Astrocyte (in vitro differentiated cells and primary cell): ENCODE measurements around the gene ATAD5. TPM values are rescaled to one million over a fixed set of nuclear protein-coding genes. Genes with fewer than 3 reads are reported as not detected.
A peak's percentile ranks its signal among the peaks of the same experiment; 100 is the strongest.

Experiments used
- DNase-seq: peaks from one replicate; pipeline ENCODE4 v3.0.0-alpha.2; 2010; ENCODE audit warnings: low read depth
- FAIRE-seq: peaks from 2 replicates; lab custom pipeline; 2011; peaks lifted over from hg19 to GRCh38; lab: Jason Lieb, UNC
- H2AFZ ChIP-seq: 2 replicates; pipeline ENCODE4 v1.6.0; 2012; ENCODE audit warnings: low read depth, low read length, inconsistent platforms
- H3K27ac ChIP-seq: 2 replicates; pipeline ENCODE4 v1.5.1; 2011; ENCODE audit warnings: low read depth, low read length, inconsistent platforms
- H3K27me3 ChIP-seq: 2 replicates; pipeline ENCODE4 v1.6.0; 2011; ENCODE audit warnings: low read length, inconsistent platforms; ENCODE audit not compliant: insufficient read depth
- H3K36me3 ChIP-seq: 2 replicates; pipeline ENCODE4 v1.5.1; 2011; ENCODE audit warnings: low read length, inconsistent platforms; ENCODE audit not compliant: insufficient read depth
- H3K4me1 ChIP-seq: 2 replicates; pipeline ENCODE4 v1.5.1; 2011; ENCODE audit warnings: low read length, inconsistent platforms; ENCODE audit not compliant: insufficient read depth
- H3K4me2 ChIP-seq: 2 replicates; pipeline ENCODE4 v1.6.0; 2012; ENCODE audit warnings: low read length, inconsistent platforms
- H3K4me3 ChIP-seq: 2 replicates; pipeline ENCODE4 v1.5.1; 2011; ENCODE audit warnings: low read depth, mild to moderate bottlenecking, low read length, inconsistent platforms; ENCODE audit not compliant: insufficient read depth
- H3K79me2 ChIP-seq: 2 replicates; pipeline ENCODE4 v1.6.0; 2012; ENCODE audit warnings: mild to moderate bottlenecking, low read length, inconsistent platforms; ENCODE audit not compliant: insufficient read depth
- H3K9ac ChIP-seq: 2 replicates; pipeline ENCODE4 v1.6.0; 2012; ENCODE audit warnings: mild to moderate bottlenecking, low read length, inconsistent platforms
- H3K9me3 ChIP-seq: 2 replicates; pipeline ENCODE4 v1.5.1; 2012; ENCODE audit warnings: low read depth, mild to moderate bottlenecking, low read length, inconsistent platforms; ENCODE audit not compliant: insufficient read depth
- H4K20me1 ChIP-seq: 2 replicates; pipeline ENCODE4 v1.6.0; 2012; ENCODE audit warnings: low read length, inconsistent platforms; ENCODE audit not compliant: insufficient read depth
- H3K27ac Mint-ChIP-seq: one replicate; pipeline ENCODE4 v1.8.0; 2021; ENCODE audit warnings: mild to moderate bottlenecking, mixed read lengths; ENCODE audit not compliant: unreplicated experiment
- H3K27me3 Mint-ChIP-seq: one replicate; pipeline ENCODE4 v1.8.0; 2021; ENCODE audit warnings: low read depth, mixed read lengths; ENCODE audit not compliant: unreplicated experiment
- H3K36me3 Mint-ChIP-seq: one replicate; pipeline ENCODE4 v1.8.0; 2021; ENCODE audit warnings: low read depth, mixed read lengths; ENCODE audit not compliant: unreplicated experiment
- H3K4me1 Mint-ChIP-seq: one replicate; pipeline ENCODE4 v1.8.0; 2021; ENCODE audit warnings: low read depth, mixed read lengths; ENCODE audit not compliant: unreplicated experiment
- H3K4me3 Mint-ChIP-seq: one replicate; pipeline ENCODE4 v1.8.0; 2021; ENCODE audit warnings: mild to moderate bottlenecking, moderate library complexity, mixed read lengths; ENCODE audit not compliant: unreplicated experiment
- H3K9me3 Mint-ChIP-seq: one replicate; pipeline ENCODE4 v1.8.0; 2021; ENCODE audit warnings: mild to moderate bottlenecking, mixed read lengths; ENCODE audit not compliant: unreplicated experiment
- CTCF ChIP-seq: IDR thresholded peaks from 2 replicates; pipeline ENCODE4 v1.5.1; 2011; ENCODE audit warnings: low read depth, mild to moderate bottlenecking, inconsistent platforms, low read length, moderate library complexity; ENCODE audit not compliant: insufficient read depth
- EZH2 ChIP-seq: IDR thresholded peaks from 2 replicates; pipeline ENCODE4 v1.6.1; 2012; ENCODE audit warnings: mild to moderate bottlenecking, low read length, inconsistent platforms; ENCODE audit not compliant: insufficient read depth
- total RNA-seq: library from RNA; stranded (reverse); gene quantifications from 2 replicates; pipeline ENCODE4 v1.2.1, GENCODE V29; 2021

The ATAD5 gene
- total RNA-seq, 1 donor from 2014 or later: 2.6 TPM

GRCh38 chr17:30829022-30829421, 2.7 kb upstream of the ATAD5 start:
- Mint-ChIP-seq H3K27me3 (no peaks in the 10 kb centered on the region), H3K4me3 (no peak overlapping the region), H3K27ac (no peak overlapping the region), H3K36me3 (no peaks in the 10 kb centered on the region), H3K9me3 (no peaks in the 10 kb centered on the region), H3K4me1 (peaks cover 9% of the 10 kb centered on the region)
- Histone ChIP-seq H2AFZ (no peak overlapping the region), H3K27ac (no peak overlapping the region), H4K20me1 (no peaks in the 10 kb centered on the region), H3K4me2 (no peak overlapping the region), H3K9me3 (no peaks in the 10 kb centered on the region), H3K36me3 (no peaks in the 10 kb centered on the region), H3K9ac (no peak overlapping the region), H3K27me3 (no peaks in the 10 kb centered on the region), H3K4me3 (no peak overlapping the region), H3K79me2 (peaks cover 22% of the 10 kb centered on the region), H3K4me1 (peaks cover 5% of the 10 kb centered on the region)
- FAIRE-seq (no peak), DNase-seq (no peak)
- TF ChIP-seq EZH2 (no peak), CTCF (no peak)

GRCh38 chr17:30831257-30831656, 509 bp upstream of the ATAD5 start:
- Histone ChIP-seq H3K79me2 (peaks cover 30% of the 10 kb centered on the region), H3K4me2 (peak overlapping the region; percentile 95), H3K36me3 (no peaks in the 10 kb centered on the region), H3K4me3 (peak overlapping the region; percentile 94), H3K9ac (peak overlapping the region; percentile 94), H3K9me3 (no peaks in the 10 kb centered on the region), H3K4me1 (peaks cover 5% of the 10 kb centered on the region), H2AFZ (peak overlapping the region; percentile 97), H4K20me1 (no peaks in the 10 kb centered on the region), H3K27ac (peak overlapping the region; percentile 74), H3K27me3 (no peaks in the 10 kb centered on the region)
- Mint-ChIP-seq H3K9me3 (no peaks in the 10 kb centered on the region), H3K36me3 (no peaks in the 10 kb centered on the region), H3K27me3 (no peaks in the 10 kb centered on the region), H3K27ac (peak overlapping the region; percentile 75), H3K4me1 (peaks cover 9% of the 10 kb centered on the region), H3K4me3 (peak overlapping the region; percentile 97)
- FAIRE-seq: no peak
- no peak for DNase-seq
- TF ChIP-seq CTCF: no peak
- TF ChIP-seq EZH2: no peak

- FAIRE-seq (no peak), DNase-seq (no peak)
- H3K36me3 ChIP-seq: no peaks in the 10 kb centered on the region
- H3K9me3 ChIP-seq: no peaks in the 10 kb centered on the region
- Mint-ChIP-seq H3K27me3 (no peaks in the 10 kb centered on the region), H3K9me3 (no peaks in the 10 kb centered on the region), H3K36me3 (peaks cover 3% of the 10 kb centered on the region), H3K27ac (peak overlapping the region; percentile 56), H3K4me1 (peaks cover 9% of the 10 kb centered on the region), H3K4me3 (peak overlapping the region; percentile 97)
- H2AFZ ChIP-seq: peak overlapping the region; percentile 97
- peak overlapping the region; percentile 74 for H3K27ac ChIP-seq
- H3K27me3 ChIP-seq: no peaks in the 10 kb centered on the region
- H3K4me1 ChIP-seq: peaks cover 5% of the 10 kb centered on the region
- no peaks in the 10 kb centered on the region for H4K20me1 ChIP-seq
- TF ChIP-seq EZH2 (no peak), CTCF (no peak)
- peak overlapping the region; percentile 95 for H3K4me2 ChIP-seq
- peak overlapping the region; percentile 94 for H3K4me3 ChIP-seq
- H3K9ac ChIP-seq: peak overlapping the region; percentile 94
- peaks cover 30% of the 10 kb centered on the region for H3K79me2 ChIP-seq
These were observed 815 bp downstream of the ATAD5 start for GRCh38 chr17:30832438-30833124.
